Natural killer cell (primary cell): ENCODE data around the gene GPR35. TPM values are rescaled to one million over a fixed set of nuclear protein-coding genes. Genes with fewer than 3 reads are reported as not detected.
A peak's percentile ranks its signal among the peaks of the same experiment; 100 is the strongest.

Experiments used
- ATAC-seq, 3 donors: fragments of 150-1000 bp in 2 of 3; fragments of 200-7000 bp in 1 of 3; cut with Tn5 transposase; 1 replicate in 1 of 3; 2 replicates in 2 of 3; pipeline ENCODE4 v1.10.0; 2021; ENCODE audit warnings: mild to moderate bottlenecking in 2 of 3, moderate library complexity in 2 of 3
- DNase-seq, 2 donors: peaks; one replicate each; pipeline versions ENCODE4 v3.0.0 to v3.0.0-alpha.2; 2013 to 2021; ENCODE audit warnings: mixed read lengths in 1 of 2
- H3K27ac ChIP-seq: one replicate; pipeline ENCODE4 v1.5.1; 2013; ENCODE audit warnings: mild to moderate bottlenecking, low read length
- H3K27me3 ChIP-seq: one replicate; pipeline ENCODE4 v1.6.1; 2013; ENCODE audit warnings: low read length; ENCODE audit not compliant: control insufficient read depth, insufficient read depth
- H3K36me3 ChIP-seq: one replicate; pipeline ENCODE4 v1.6.1; 2013; ENCODE audit warnings: low read length; ENCODE audit not compliant: control insufficient read depth, insufficient read depth
- H3K4me1 ChIP-seq: one replicate; pipeline ENCODE4 v1.6.1; 2013; ENCODE audit warnings: low read length; ENCODE audit not compliant: control insufficient read depth, insufficient read depth
- H3K4me3 ChIP-seq: one replicate; pipeline ENCODE4 v1.5.1; 2013; ENCODE audit warnings: low read length
- H3K9me3 ChIP-seq: one replicate; pipeline ENCODE4 v1.6.1; 2013; ENCODE audit warnings: low read length; ENCODE audit not compliant: control insufficient read depth, insufficient read depth
- H3K27ac Mint-ChIP-seq, 2 donors: one replicate each; pipeline ENCODE4 v1.8.0; 2022; ENCODE audit warnings: mild to moderate bottlenecking in 2 of 2, mixed read lengths in 2 of 2, moderate library complexity in 1 of 2
- H3K27me3 Mint-ChIP-seq, 2 donors: one replicate each; pipeline ENCODE4 v1.8.0; 2022; ENCODE audit warnings: low read depth in 2 of 2, mixed read lengths in 2 of 2
- H3K36me3 Mint-ChIP-seq: one replicate; pipeline ENCODE4 v1.8.0; 2022; ENCODE audit warnings: mixed read lengths
- H3K4me1 Mint-ChIP-seq, 2 donors: one replicate each; pipeline ENCODE4 v1.8.0; 2022; ENCODE audit warnings: mixed read lengths in 2 of 2
- H3K4me3 Mint-ChIP-seq: one replicate; pipeline ENCODE4 v1.8.0; 2022; ENCODE audit warnings: mild to moderate bottlenecking, moderate library complexity, mixed read lengths
- H3K9me3 Mint-ChIP-seq, 2 donors: one replicate each; pipeline ENCODE4 v1.8.0; 2022; ENCODE audit warnings: mixed read lengths in 2 of 2
- WGBS: methylation state at CpG from one replicate; pipeline ENCODE4 v1.1.7; 2013; ENCODE audit warnings: missing lambda C conversion rate; ENCODE audit not compliant: insufficient coverage; 5-methylcytosine and 5-hydroxymethylcytosine counted together
- intact Hi-C: fragments of 100-400 bp; cut with micrococcal nuclease; formaldehyde crosslinking; loops from one replicate; pipeline ENCODE4 v1.14.2; 2022
- total RNA-seq, 4 donors: library from RNA; stranded (reverse); fragments of 120-200 nt in 1 of 4; gene quantifications; one replicate each; pipeline versions ENCODE4 v1.2.3 to v1.2.4, GENCODE V29; 2013 to 2022
- TF ChIP-seq, protein P1 (sequence below): fragments of 200-600 bp; IDR thresholded peaks from one replicate; pipeline ENCODE4 v1.8.0; 2022; ENCODE audit warnings: antibody characterized with exemption

Gene GPR35
- total RNA-seq, 3 donors from 2014 or later (not counting 1 experiment from before 2014, with no cell fraction given), result 10.6 to 19.7 (median 15.7) TPM

DNA sequence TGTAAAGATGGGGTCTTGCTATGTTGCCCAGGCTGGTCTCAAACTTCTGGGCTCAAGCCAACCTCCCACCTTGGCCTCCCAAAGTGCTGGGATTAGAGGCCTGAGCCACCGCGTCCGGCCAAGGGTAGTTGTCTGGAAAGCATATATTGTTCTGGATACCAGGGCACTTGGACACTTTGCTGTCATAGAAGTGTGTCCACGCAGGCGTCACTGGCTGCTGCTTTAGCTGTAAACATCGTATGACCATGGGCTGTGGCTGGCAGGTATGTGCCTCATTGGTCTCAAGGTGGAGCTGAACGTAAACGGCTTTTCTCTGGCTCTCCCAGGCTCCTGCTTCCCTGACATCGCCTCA is 3.2 kb upstream of the GPR35 start:
- no peaks in the 10 kb centered on the region for H3K9me3 Mint-ChIP-seq
- Histone ChIP-seq H3K27ac (peak overlapping the region; percentile 81), H3K9me3 (no peaks in the 10 kb centered on the region), H3K36me3 (no peaks in the 10 kb centered on the region), H3K4me1 (peaks cover 79% of the 10 kb centered on the region), H3K4me3 (no peak overlapping the region), H3K27me3 (no peaks in the 10 kb centered on the region)
- H3K4me3 Mint-ChIP-seq, result peak overlapping the region; percentile 75
- WGBS, result 74% methylated on average over 9 of the region's 9 CpGs
- H3K27ac Mint-ChIP-seq, result peak overlapping the region; percentile 91 to 95
- H3K27me3 Mint-ChIP-seq, result no peaks in the 10 kb centered on the region
- ATAC-seq (no peak), DNase-seq (peak in 1 of 2 donors; percentile 28)
- intact Hi-C loops, result loop anchor here (5.0 kb wide), 2 partner anchors 35 to 65 kb away; no protein-coding TSS in a partner anchor
- no peaks in the 10 kb centered on the region for H3K36me3 Mint-ChIP-seq
- H3K4me1 Mint-ChIP-seq, result peaks cover 30 to 63% of the 10 kb centered on the region in 2 donors
- TF ChIP-seq, protein P1, sequence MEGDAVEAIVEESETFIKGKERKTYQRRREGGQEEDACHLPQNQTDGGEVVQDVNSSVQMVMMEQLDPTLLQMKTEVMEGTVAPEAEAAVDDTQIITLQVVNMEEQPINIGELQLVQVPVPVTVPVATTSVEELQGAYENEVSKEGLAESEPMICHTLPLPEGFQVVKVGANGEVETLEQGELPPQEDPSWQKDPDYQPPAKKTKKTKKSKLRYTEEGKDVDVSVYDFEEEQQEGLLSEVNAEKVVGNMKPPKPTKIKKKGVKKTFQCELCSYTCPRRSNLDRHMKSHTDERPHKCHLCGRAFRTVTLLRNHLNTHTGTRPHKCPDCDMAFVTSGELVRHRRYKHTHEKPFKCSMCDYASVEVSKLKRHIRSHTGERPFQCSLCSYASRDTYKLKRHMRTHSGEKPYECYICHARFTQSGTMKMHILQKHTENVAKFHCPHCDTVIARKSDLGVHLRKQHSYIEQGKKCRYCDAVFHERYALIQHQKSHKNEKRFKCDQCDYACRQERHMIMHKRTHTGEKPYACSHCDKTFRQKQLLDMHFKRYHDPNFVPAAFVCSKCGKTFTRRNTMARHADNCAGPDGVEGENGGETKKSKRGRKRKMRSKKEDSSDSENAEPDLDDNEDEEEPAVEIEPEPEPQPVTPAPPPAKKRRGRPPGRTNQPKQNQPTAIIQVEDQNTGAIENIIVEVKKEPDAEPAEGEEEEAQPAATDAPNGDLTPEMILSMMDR, result no peak

DNA sequence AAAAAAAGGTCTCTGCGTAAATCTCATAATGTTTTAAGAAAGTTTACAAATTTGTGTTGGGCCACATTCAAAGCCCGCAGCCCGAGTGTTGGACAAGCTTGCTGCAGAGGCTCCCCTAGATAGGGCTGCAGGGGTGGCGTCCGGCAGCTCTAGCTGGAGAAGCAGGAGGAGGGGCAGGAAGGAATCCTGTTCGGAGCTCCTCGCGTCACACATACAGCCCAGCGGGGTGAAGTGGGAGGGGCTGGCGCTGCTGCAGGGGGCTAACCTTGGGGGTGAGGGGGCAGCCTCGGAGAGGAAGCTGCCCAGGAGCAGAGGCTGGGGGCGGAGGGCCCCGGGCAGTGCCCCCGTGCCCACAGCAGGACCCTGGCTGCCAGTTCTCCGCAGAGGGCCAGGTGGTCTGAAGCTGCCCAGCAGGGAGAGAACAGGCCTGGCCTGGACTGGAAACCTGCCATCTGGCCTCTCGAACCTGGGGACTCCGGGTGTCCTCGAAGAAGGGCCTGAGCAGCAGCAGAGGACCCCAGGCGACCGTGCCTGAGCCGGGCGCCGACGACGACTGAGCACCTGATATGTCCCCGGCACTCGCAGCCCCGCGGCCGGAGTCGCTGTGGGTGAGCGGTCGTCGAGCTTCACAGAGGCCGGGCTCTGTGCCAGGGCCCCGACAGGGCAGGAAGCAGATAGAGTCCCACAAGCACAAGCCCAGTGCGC is 2.6 kb upstream of the GPR35 start:
- H3K4me1 Mint-ChIP-seq, result peaks cover 30 to 63% of the 10 kb centered on the region in 2 donors
- no peaks in the 10 kb centered on the region for H3K9me3 Mint-ChIP-seq
- H3K27me3 Mint-ChIP-seq, result no peaks in the 10 kb centered on the region
- intact Hi-C loops, result loop anchor here (5.0 kb wide), 2 partner anchors 35 to 65 kb away; no protein-coding TSS in a partner anchor
- H3K4me3 Mint-ChIP-seq, result peak overlapping the region; percentile 77
- H3K27ac ChIP-seq, result peak overlapping the region; percentile 81
- peak overlapping the region; percentile 91 to 95 for H3K27ac Mint-ChIP-seq
- H3K4me3 ChIP-seq, result no peak overlapping the region
- DNase-seq, result peak in 1 of 2 donors; percentile 85
- no peaks in the 10 kb centered on the region for H3K36me3 Mint-ChIP-seq
- peak in 2 of 3 donors; percentile 12 to 35 for ATAC-seq
- H3K27me3 ChIP-seq, result no peaks in the 10 kb centered on the region
- peaks cover 82% of the 10 kb centered on the region for H3K4me1 ChIP-seq
- H3K9me3 ChIP-seq, result no peaks in the 10 kb centered on the region
- WGBS, result 11% methylated on average over 37 of the region's 37 CpGs
- no peaks in the 10 kb centered on the region for H3K36me3 ChIP-seq
- TF ChIP-seq, protein P1, result no peak

DNA sequence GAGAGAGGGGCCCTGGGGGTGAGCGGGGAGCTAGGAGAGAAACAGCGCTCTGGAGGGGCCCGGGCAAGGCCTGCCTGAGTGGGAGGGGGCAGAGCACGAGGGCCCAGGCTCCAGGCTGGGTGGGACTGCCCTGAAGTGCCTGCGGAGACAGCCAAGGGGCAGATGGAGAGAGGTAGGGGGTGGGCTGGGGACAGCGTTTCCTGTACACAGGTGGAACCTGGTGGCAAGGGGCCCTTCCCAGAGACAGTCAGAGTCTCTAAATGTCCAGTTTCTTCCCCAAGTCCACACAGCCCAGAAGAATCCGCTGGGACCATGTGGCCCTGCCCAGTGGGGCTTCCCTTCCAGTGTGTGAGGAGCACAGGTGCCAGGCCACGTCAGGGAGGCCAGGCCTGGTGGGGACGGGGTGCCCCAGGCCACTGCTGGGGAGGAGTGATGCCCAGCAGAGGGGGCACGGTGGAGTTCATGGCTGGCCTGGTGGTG is 1.7 kb upstream of the GPR35 start:
- H3K27ac ChIP-seq, result peak overlapping the region; percentile 81
- intact Hi-C loops, result loop anchor here (2.0 to 5.0 kb wide), 3 partner anchors 34 to 64 kb away; no protein-coding TSS in a partner anchor
- no peaks in the 10 kb centered on the region for H3K36me3 ChIP-seq
- H3K27me3 Mint-ChIP-seq, result no peaks in the 10 kb centered on the region
- H3K4me1 Mint-ChIP-seq, result peaks cover 30 to 63% of the 10 kb centered on the region in 2 donors
- no peak for ATAC-seq
- 74% methylated on average over 10 of the region's 10 CpGs for WGBS
- H3K4me1 ChIP-seq, result peaks cover 84% of the 10 kb centered on the region
- DNase-seq, result peak in 1 of 2 donors; percentile 33
- no peaks in the 10 kb centered on the region for H3K27me3 ChIP-seq
- H3K4me3 ChIP-seq, result no peak overlapping the region
- TF ChIP-seq, protein P1, result no peak
- no peaks in the 10 kb centered on the region for H3K9me3 ChIP-seq
- no peaks in the 10 kb centered on the region for H3K36me3 Mint-ChIP-seq
- H3K9me3 Mint-ChIP-seq, result no peaks in the 10 kb centered on the region
- H3K27ac Mint-ChIP-seq, result peak overlapping the region; percentile 91 to 95
- H3K4me3 Mint-ChIP-seq, result no peak overlapping the region
